Measurements from ENCODE around the gene CALHM6.
"Not testable (repeated sequence)": the region's sequence is repeated elsewhere in the genome, so short reads cannot be mapped to it uniquely, and the experiment has no call there.

The CALHM6 gene

GRCh38 chr6:116476002-116476678 lies 15.0 kb downstream of the CALHM6 start:
- peak in 1 of 2 donors; percentile 8 for DNase-seq (ENCODE audit: low read depth in 2 of 2)

DNA sequence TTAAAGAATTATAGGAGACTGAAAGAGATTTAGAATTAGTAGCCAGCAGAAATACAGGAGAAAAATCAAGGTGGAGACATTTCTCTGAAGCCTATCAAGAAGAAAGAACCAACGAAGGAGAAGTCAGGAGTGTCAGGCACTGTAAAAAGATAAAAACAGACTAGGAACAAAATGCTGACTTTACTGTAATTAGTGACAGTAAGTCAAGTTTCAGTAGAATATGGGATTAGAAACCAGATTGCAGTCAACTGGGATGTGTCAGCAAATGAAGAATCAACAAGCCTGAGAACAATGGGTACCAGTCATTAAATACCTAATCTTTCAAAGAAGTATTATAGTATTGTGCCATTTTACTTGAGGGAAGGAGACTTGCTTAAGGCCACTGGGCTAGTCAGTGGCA lies 21.6 kb downstream of the CALHM6 start:
- no peak for DNase-seq (ENCODE audit: low read depth in 2 of 2)

- DNase-seq (ENCODE audit: low read depth in 2 of 2), result no peak
Measured at GRCh38 chr6:116483616-116484015, 22.4 kb downstream of the CALHM6 start.

DNA sequence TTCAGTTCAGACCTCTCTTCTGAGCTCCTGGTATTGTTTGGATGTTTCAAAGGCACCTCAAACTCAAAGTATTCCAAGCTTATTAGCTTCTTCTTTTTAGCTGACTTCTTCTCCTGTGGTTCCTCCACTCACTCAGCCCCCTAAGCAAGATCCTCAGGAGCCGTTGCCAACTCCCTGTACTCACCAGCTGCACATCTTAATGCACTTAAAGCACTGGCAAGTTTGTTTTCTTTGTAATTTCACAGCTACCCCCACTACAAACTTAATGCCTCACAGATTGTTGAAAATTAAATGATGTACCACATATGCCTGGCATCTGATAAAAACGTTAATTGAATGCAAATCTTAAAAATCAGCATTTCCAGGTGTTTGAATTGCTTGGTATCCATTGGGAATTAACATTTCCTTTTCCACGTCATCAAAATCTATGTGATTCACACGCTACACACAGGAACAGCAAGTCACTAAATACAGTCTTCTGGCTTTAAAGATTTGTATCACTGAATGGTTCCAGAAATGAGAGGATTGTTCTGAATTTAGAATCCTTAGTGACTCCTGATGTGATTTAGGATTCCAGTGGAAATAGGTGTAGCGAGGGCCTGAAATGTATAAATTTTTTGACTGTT lies 24.5 kb downstream of the CALHM6 start:
- DNase-seq (ENCODE audit: low read depth in 2 of 2), result no peak

DNA sequence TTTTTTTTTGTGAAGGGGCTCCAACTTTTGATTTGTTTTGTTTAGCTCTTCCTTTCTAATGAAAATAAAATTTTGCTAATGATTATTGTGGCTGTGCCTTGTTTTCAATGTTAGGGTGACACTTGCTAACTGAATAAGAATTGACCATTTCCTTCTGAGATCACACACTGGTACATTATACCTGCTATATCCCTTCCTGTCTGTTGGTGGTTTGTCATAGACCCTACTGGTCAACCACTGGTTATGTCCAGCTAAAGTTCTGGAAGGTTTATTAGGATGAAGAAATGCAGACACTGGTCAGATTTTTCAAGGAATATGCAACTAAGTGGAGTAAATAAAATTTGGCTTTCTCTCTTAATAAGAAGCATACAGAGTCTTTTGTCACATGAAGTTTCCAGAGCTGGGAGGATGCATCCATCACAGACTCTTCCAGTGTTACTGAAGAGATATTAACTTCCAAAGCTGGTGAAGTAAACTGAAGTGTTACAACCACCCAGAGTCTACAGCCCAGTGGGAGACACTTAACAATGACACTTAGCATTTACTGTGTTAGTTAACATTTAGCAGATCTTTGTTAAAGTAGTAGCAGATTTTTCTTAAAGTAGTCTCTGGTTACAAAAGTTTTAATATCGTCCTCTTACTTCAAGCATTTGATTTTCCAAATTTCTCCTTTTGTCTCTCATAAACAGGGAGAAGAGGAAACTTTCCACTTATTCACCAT lies 30.6 kb downstream of the CALHM6 start:
- no peak for DNase-seq (ENCODE audit: low read depth in 2 of 2)

GRCh38 chr6:116492331-116493067 lies 31.3 kb downstream of the CALHM6 start:
- DNase-seq (ENCODE audit: low read depth in 2 of 2), result no peak

DNA sequence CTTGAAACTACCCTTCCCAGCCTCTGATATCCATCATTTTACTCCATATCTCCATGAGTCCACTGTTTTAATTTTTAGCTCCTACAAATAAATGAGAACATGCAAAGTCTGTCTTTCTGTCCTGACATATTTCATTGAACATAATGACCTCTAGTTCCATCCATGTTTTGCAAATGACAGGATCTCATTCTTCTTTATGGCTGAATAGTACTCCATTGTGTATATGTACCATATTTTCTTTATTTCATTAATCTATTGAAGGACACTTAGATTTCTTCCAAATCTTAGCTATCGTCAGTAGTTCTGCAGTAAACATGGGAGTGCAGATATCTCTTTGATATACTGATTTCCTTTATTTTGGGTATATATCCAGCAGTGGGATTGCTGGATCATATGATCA lies 34.0 kb downstream of the CALHM6 start:
- DNase-seq (ENCODE audit: low read depth in 2 of 2), result not testable (repeated sequence)

- DNase-seq (ENCODE audit: low read depth in 2 of 2), result no peak
Measured at GRCh38 chr6:116497113-116497676, 36.0 kb downstream of the CALHM6 start.

GRCh38 chr6:116500969-116501433 lies 39.8 kb downstream of the CALHM6 start:
- no peak for DNase-seq (ENCODE audit: low read depth in 2 of 2)

- no peak for DNase-seq (ENCODE audit: low read depth in 2 of 2)
Measured at GRCh38 chr6:116507324-116507723, 46.1 kb downstream of the CALHM6 start.

GRCh38 chr6:116508527-116508926 lies 47.4 kb downstream of the CALHM6 start:
- DNase-seq (ENCODE audit: low read depth in 2 of 2), result no peak

GRCh38 chr6:116511424-116512110 lies 50.4 kb downstream of the CALHM6 start, which contains the start of gene CALHM5:
CALHM5 (plus strand) TSS chr6:116511639; CDS start chr6:116511697, 58 bp downstream.
- no peak for DNase-seq (ENCODE audit: low read depth in 2 of 2)

GRCh38 chr6:116512111-116512559 lies 51.0 kb downstream of the CALHM6 start:
- no peak for DNase-seq (ENCODE audit: low read depth in 2 of 2)

- no peak for DNase-seq (ENCODE audit: low read depth in 2 of 2)
Measured at GRCh38 chr6:116512734-116513133, 51.6 kb downstream of the CALHM6 start.

All from stimulated activated CD8-positive, alpha-beta memory T cell treated with anti-CD3 and anti-CD28 coated beads, Interleukin-7, amount 100 ng/mL, for 4 hours (primary cell).